Uterus (tissue), 4 donors: Measurements from ENCODE around the gene VGLL1. TPM values are rescaled to one million over a fixed set of nuclear protein-coding genes. Genes with fewer than 3 reads are reported as not detected.

Experiments used
- DNase-seq, 2 donors: peaks; one replicate each; pipeline ENCODE4 v3.0.0-alpha.2; 2019 to 2020
- H3K27ac ChIP-seq, 2 donors: fragments of 200-600 bp; sonication (generic); 1 replicate in 1 of 2; 2 replicates in 1 of 2; pipeline ENCODE4 v1.5.1; 2016 to 2018
- H3K27me3 ChIP-seq, 2 donors: fragments of 200-600 bp; sonication (generic); one replicate each; pipeline ENCODE4 v1.5.1; 2018 to 2019; ENCODE audit warnings: control low read depth in 1 of 2
- H3K36me3 ChIP-seq, 2 donors: fragments of 200-600 bp; sonication (generic); one replicate each; pipeline ENCODE4 v1.5.1; 2019; ENCODE audit warnings: control low read depth in 1 of 2
- H3K4me1 ChIP-seq, 2 donors: fragments of 200-600 bp; sonication (generic); one replicate each; pipeline ENCODE4 v1.5.1; 2018 to 2019; ENCODE audit warnings: control low read depth in 1 of 2
- H3K4me3 ChIP-seq, 2 donors: fragments of 200-600 bp; sonication (generic); 1 replicate in 1 of 2; 2 replicates in 1 of 2; pipeline ENCODE4 v1.5.1; 2018 to 2019; ENCODE audit warnings: mild to moderate bottlenecking in 1 of 2
- H3K9me3 ChIP-seq, 2 donors: fragments of 200-600 bp; sonication (generic); one replicate each; pipeline ENCODE4 v1.5.1; 2019; ENCODE audit warnings: control low read depth in 1 of 2
- POLR2A ChIP-seq, 2 donors: fragments of 450-650 bp; IDR thresholded peaks; one replicate each; pipeline ENCODE4 v1.6.1; 2016; ENCODE audit warnings: antibody characterized with exemption in 2 of 2, mild to moderate bottlenecking in 1 of 2, moderate library complexity in 1 of 2
- intact Hi-C: fragments of 100-400 bp; cut with DNase I; formaldehyde crosslinking; loops from one replicate; pipeline ENCODE4 v1.15.1; 2023; ENCODE audit warnings: low total_unique reads
- total RNA-seq, 4 donors: library from RNA; depleted of rRNA in 3 of 4; stranded (reverse); fragments of >200 nt in 3 of 4; gene quantifications; one replicate each; pipeline versions ENCODE4 v1.1.0 to v1.2.4, GENCODE V29; 2014 to 2023
- TF ChIP-seq, protein P1 (sequence below), 4 experiments: fragments of 200-600 bp in 2 of 4; fragments of 450-650 bp in 2 of 4; sonication (generic) in 2 of 4; IDR thresholded peaks; one replicate each; pipeline ENCODE4 v1.5.1; 2016 to 2019; ENCODE audit warnings: antibody characterized with exemption in 4 of 4, mild to moderate bottlenecking in 2 of 4, moderate library complexity in 1 of 4
- donor health status: DM: yes; HTN: yes; CAD: no.

VGLL1 gene
- total RNA-seq, 4 donors from 2014 or later: 0.62 TPM; not detected in 3

DNA sequence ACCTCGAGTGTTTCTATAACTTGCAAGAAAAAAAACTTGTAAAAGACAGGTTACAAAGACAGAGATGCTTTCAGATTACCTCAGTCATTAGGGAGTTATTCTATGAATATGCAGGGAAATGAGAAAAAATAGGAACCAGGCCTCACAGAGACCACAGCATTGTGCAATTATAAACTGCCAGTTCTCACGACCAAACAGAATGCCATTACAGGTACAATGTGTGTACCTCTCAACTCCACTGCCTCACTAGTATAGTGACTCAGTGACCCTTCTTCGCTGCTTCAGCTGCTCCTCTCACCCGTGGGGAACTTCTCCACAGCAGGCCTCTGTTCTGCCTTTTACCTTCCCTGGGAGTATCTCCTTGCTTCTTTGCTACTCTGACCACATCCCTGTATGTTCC lies 37.0 kb upstream of the VGLL1 start:
- H3K9me3 ChIP-seq: no peaks in the 10 kb centered on the region
- intact Hi-C loops: no loop called here
- no peak for DNase-seq
- no peak overlapping the region for H3K4me3 ChIP-seq
- no peaks in the 10 kb centered on the region for H3K36me3 ChIP-seq
- no peak for TF ChIP-seq POLR2A (IDR thresholded peaks at IDR 0.05)
- TF ChIP-seq, protein P1, sequence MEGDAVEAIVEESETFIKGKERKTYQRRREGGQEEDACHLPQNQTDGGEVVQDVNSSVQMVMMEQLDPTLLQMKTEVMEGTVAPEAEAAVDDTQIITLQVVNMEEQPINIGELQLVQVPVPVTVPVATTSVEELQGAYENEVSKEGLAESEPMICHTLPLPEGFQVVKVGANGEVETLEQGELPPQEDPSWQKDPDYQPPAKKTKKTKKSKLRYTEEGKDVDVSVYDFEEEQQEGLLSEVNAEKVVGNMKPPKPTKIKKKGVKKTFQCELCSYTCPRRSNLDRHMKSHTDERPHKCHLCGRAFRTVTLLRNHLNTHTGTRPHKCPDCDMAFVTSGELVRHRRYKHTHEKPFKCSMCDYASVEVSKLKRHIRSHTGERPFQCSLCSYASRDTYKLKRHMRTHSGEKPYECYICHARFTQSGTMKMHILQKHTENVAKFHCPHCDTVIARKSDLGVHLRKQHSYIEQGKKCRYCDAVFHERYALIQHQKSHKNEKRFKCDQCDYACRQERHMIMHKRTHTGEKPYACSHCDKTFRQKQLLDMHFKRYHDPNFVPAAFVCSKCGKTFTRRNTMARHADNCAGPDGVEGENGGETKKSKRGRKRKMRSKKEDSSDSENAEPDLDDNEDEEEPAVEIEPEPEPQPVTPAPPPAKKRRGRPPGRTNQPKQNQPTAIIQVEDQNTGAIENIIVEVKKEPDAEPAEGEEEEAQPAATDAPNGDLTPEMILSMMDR (IDR thresholded peaks at IDR 0.05): no peak
- H3K27me3 ChIP-seq: peaks cover 0 to 9% of the 10 kb centered on the region in 2 donors
- H3K27ac ChIP-seq: no peak overlapping the region
- no peaks in the 10 kb centered on the region for H3K4me1 ChIP-seq

- Histone ChIP-seq H3K27ac (peak overlapping the region; percentile 95 to 97), H3K36me3 (no peaks in the 10 kb centered on the region), H3K4me1 (no peaks in the 10 kb centered on the region), H3K4me3 (peak overlapping the region; percentile 42 to 55), H3K27me3 (peaks cover 0 to 4% of the 10 kb centered on the region in 2 donors), H3K9me3 (no peaks in the 10 kb centered on the region)
- no peak for TF ChIP-seq POLR2A (IDR thresholded peaks at IDR 0.05)
- TF ChIP-seq, protein P1 (IDR thresholded peaks at IDR 0.05): no peak
- intact Hi-C loops: no loop called here
- no peak for DNase-seq
Observed at GRCh38 chrX:136496186-136496763, 35.7 kb upstream of the VGLL1 start.

DNA sequence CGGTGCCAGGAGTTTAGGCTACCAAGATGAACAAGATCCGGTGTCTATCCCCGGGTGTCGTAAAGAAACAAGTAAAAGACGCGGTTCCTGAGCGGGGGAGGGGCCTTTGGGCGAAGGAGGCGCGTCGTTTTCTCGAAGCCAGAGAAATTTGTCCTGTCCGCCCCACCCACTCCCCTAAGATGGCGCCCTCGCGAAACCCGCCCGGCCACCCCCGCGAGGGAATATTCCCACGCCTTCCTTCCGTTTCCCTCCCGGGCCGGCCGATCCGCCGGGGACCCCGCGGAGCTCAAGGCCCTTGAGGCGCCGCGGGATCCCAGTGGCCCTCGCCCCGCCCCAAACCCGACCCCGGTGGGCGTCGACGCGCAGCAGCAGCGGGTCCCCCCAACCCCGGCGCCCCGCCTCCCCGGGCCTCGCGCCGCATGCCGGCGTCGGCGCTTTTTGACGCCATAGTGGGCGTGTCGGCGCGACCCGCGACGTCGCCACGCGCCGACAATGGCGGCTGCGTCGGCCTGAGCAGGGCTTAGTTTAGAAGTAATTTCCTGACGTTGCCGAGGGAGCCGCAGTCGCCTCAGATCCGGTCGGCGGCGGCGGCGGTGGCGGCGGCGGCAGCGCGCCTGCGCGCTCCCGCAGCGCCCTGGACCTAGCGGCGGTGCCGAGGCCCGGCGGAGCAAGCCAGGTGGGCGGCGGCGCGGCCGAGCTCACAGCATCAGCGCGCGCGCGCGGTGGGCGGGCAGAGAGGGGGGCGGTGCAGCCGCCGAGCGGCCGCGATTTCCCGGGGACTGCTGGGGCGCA lies 35.1 kb upstream of the VGLL1 start:
- Histone ChIP-seq H3K4me3 (peak overlapping the region; percentile 42 to 55), H3K36me3 (no peaks in the 10 kb centered on the region), H3K4me1 (no peaks in the 10 kb centered on the region), H3K27ac (peak overlapping the region; percentile 95 to 97), H3K9me3 (no peaks in the 10 kb centered on the region), H3K27me3 (no peaks in the 10 kb centered on the region)
- DNase-seq: peak; percentile 86 to 90
- intact Hi-C loops: no loop called here
- TF ChIP-seq, protein P1 (IDR thresholded peaks at IDR 0.05): no peak
- peak in 1 of 2 donors; percentile 32 for TF ChIP-seq POLR2A (IDR thresholded peaks at IDR 0.05)

GRCh38 chrX:136497556-136498052 lies 34.4 kb upstream of the VGLL1 start, which contains the start of gene HTATSF1:
Gene HTATSF1 (plus strand): TSS chrX:136497592. CDS start chrX:136497685, 93 bp downstream.
- H3K4me1 ChIP-seq: no peaks in the 10 kb centered on the region
- no peaks in the 10 kb centered on the region for H3K9me3 ChIP-seq
- no peaks in the 10 kb centered on the region for H3K36me3 ChIP-seq
- peak within 1 kb of the TSS; percentile 42 to 55 for H3K4me3 ChIP-seq
- no peaks in the 10 kb centered on the region for H3K27me3 ChIP-seq
- H3K27ac ChIP-seq: peak within 1 kb of the TSS; percentile 95 to 97
- intact Hi-C loops: no loop called here
- no peak for DNase-seq
- TF ChIP-seq, protein P1 (IDR thresholded peaks at IDR 0.05): no peak
- no peak for TF ChIP-seq POLR2A (IDR thresholded peaks at IDR 0.05)

GRCh38 chrX:136519069-136519468 lies 12.9 kb upstream of the VGLL1 start:
- Histone ChIP-seq H3K9me3 (no peaks in the 10 kb centered on the region), H3K4me1 (no peaks in the 10 kb centered on the region), H3K27me3 (peaks cover 0 to 4% of the 10 kb centered on the region in 2 donors), H3K27ac (no peak overlapping the region), H3K36me3 (no peaks in the 10 kb centered on the region), H3K4me3 (no peak overlapping the region)
- no peak for TF ChIP-seq POLR2A (IDR thresholded peaks at IDR 0.05)
- TF ChIP-seq, protein P1 (IDR thresholded peaks at IDR 0.05): no peak
- intact Hi-C loops: no loop called here
- DNase-seq: no peak
